Right atrium auricular region (tissue), 2 donors: Measurements from ENCODE around the gene NOTUM. TPM values are rescaled to one million over a fixed set of nuclear protein-coding genes. Genes with fewer than 3 reads are reported as not detected.

ENCODE experiments used
- DNase-seq: peaks from one replicate; pipeline ENCODE4 v3.0.0-alpha.2; 2019; ENCODE audit warnings: low spot score
- H3K27ac ChIP-seq, 2 donors: fragments of 200-600 bp; sonication (generic); 1 replicate in 1 of 2; 2 replicates in 1 of 2; pipeline ENCODE4 v1.5.1; 2016 to 2019
- H3K27me3 ChIP-seq, 2 donors: fragments of 200-600 bp; sonication (generic); one replicate each; pipeline versions ENCODE4 v1.5.1 to v1.6.0; 2017 to 2019
- H3K36me3 ChIP-seq: fragments of 200-600 bp; sonication (generic); one replicate; pipeline ENCODE4 v1.5.1; 2016
- H3K4me1 ChIP-seq, 2 donors: fragments of 200-600 bp; sonication (generic); one replicate each; pipeline versions ENCODE4 v1.5.1 to v1.6.0; 2017 to 2019
- H3K4me3 ChIP-seq, 2 donors: fragments of 200-600 bp; sonication (generic); 1 replicate in 1 of 2; 2 replicates in 1 of 2; pipeline ENCODE4 v1.5.1; 2017 to 2019; ENCODE audit warnings: mild to moderate bottlenecking in 1 of 2, moderate library complexity in 1 of 2
- H3K9me3 ChIP-seq, 2 donors: fragments of 200-600 bp; sonication (generic); one replicate each; pipeline ENCODE4 v1.5.1; 2019
- CTCF ChIP-seq, 2 donors: fragments of 200-600 bp; sonication (generic); IDR thresholded peaks; one replicate each; pipeline ENCODE4 v1.5.1; 2019; ENCODE audit warnings: antibody characterized with exemption in 2 of 2
- total RNA-seq, 2 donors: library from RNA; depleted of rRNA; stranded (reverse); fragments of >200 nt; gene quantifications; one replicate each; pipeline ENCODE4 v1.1.0, GENCODE V29; 2016

The NOTUM gene
- total RNA-seq, 2 donors from 2014 or later, result 0.35 TPM; not detected in 1

GRCh38 chr17:81939218-81939617 lies 21.8 kb downstream of the NOTUM start:
- no peak for TF ChIP-seq CTCF (IDR thresholded peaks at IDR 0.05)
- H3K9me3 ChIP-seq, result no peaks in the 10 kb centered on the region
- DNase-seq, result no peak
- H3K27me3 ChIP-seq, result no peaks in the 10 kb centered on the region
- peaks cover 0 to 40% of the 10 kb centered on the region in 2 donors for H3K4me1 ChIP-seq
- no peaks in the 10 kb centered on the region for H3K36me3 ChIP-seq
- H3K27ac ChIP-seq, result no peak overlapping the region
- no peak overlapping the region for H3K4me3 ChIP-seq

- Histone ChIP-seq H3K9me3 (no peaks in the 10 kb centered on the region), H3K4me1 (peaks cover 0 to 29% of the 10 kb centered on the region in 2 donors), H3K27me3 (no peaks in the 10 kb centered on the region), H3K36me3 (no peaks in the 10 kb centered on the region), H3K27ac (no peak overlapping the region), H3K4me3 (no peak overlapping the region)
- no peak for TF ChIP-seq CTCF (IDR thresholded peaks at IDR 0.05)
- DNase-seq, result no peak
These were observed 25.3 kb downstream of the NOTUM start for GRCh38 chr17:81935709-81936084.

GRCh38 chr17:81934850-81935708 lies 25.9 kb downstream of the NOTUM start:
- no peaks in the 10 kb centered on the region for H3K9me3 ChIP-seq
- H3K36me3 ChIP-seq, result no peaks in the 10 kb centered on the region
- no peak overlapping the region for H3K27ac ChIP-seq
- H3K4me1 ChIP-seq, result peaks cover 0 to 22% of the 10 kb centered on the region in 2 donors
- no peak for TF ChIP-seq CTCF (IDR thresholded peaks at IDR 0.05)
- no peaks in the 10 kb centered on the region for H3K27me3 ChIP-seq
- DNase-seq, result no peak
- no peak overlapping the region for H3K4me3 ChIP-seq

- TF ChIP-seq CTCF (IDR thresholded peaks at IDR 0.05), result no peak
- Histone ChIP-seq H3K36me3 (no peaks in the 10 kb centered on the region), H3K9me3 (no peaks in the 10 kb centered on the region), H3K4me3 (no peak overlapping the region), H3K4me1 (peaks cover 0 to 17% of the 10 kb centered on the region in 2 donors), H3K27ac (no peak overlapping the region), H3K27me3 (no peaks in the 10 kb centered on the region)
- no peak for DNase-seq
These were observed 26.8 kb downstream of the NOTUM start for GRCh38 chr17:81934098-81934757.

DNA sequence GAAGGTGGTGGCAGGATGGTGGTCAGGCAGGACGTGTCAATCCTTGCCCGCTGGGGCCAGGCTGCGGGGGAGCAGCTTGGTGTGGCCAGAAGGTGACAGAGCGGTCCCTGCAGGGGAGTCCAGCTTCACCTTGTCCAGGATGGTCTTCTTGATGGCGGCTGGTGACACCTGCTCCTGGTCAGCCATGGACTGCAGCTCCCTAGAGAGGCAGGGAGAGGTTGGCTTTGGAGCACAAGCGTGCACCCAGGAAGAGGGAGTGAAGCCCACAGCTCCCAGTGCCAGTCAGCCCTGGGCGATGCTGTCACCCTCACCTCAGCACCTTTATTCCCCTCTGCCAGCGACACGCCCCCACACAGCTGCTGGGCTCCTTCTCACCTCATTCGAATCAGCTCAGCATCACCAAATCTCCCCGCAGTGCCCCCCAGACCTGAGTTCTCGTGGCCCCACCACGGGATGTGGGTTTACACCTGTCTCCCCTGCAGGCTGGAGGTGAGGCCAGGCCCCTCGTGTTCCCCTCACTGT lies 27.7 kb downstream of the NOTUM start:
- no peak for DNase-seq
- no peak for TF ChIP-seq CTCF (IDR thresholded peaks at IDR 0.05)

More for the DNA sequence above, 27.7 kb downstream of the NOTUM start:
- H3K36me3 ChIP-seq, result no peaks in the 10 kb centered on the region
- H3K4me1 ChIP-seq, result peaks cover 0 to 24% of the 10 kb centered on the region in 2 donors
- H3K9me3 ChIP-seq, result no peaks in the 10 kb centered on the region
- H3K27ac ChIP-seq, result no peak overlapping the region
- no peak overlapping the region for H3K4me3 ChIP-seq
- H3K27me3 ChIP-seq, result no peaks in the 10 kb centered on the region
